22Rv1 (cell line): ENCODE results near the gene EIF3D.

Source experiments
- CTCF ChIP-seq: fragments of 450-650 bp; IDR thresholded peaks from 2 replicates; pipeline ENCODE4 v1.5.1; 2017; ENCODE audit warnings: mild to moderate bottlenecking
- ZFX ChIP-seq: fragments of 450-650 bp; IDR thresholded peaks from 2 replicates; pipeline ENCODE4 v1.6.1; 2017; ENCODE audit warnings: antibody characterized with exemption, borderline replicate concordance

GRCh38 chr22:36463783-36464184, 65.2 kb downstream of the EIF3D start:
- TF ChIP-seq CTCF (no peak), ZFX (no peak)
